ENCODE data around the gene ZNF229. TPM values are rescaled to one million over a fixed set of nuclear protein-coding genes. Genes with fewer than 3 reads are reported as not detected.
A peak's percentile ranks its signal among the peaks of the same experiment; 100 is the strongest.
"Not testable (repeated sequence)": the region's sequence is repeated elsewhere in the genome, so short reads cannot be mapped to it uniquely, and the experiment has no call there.

Gene ZNF229
- total and polyA plus RNA-seq, 2 donors from 2014 or later = 2.0 to 8.4 TPM

DNA sequence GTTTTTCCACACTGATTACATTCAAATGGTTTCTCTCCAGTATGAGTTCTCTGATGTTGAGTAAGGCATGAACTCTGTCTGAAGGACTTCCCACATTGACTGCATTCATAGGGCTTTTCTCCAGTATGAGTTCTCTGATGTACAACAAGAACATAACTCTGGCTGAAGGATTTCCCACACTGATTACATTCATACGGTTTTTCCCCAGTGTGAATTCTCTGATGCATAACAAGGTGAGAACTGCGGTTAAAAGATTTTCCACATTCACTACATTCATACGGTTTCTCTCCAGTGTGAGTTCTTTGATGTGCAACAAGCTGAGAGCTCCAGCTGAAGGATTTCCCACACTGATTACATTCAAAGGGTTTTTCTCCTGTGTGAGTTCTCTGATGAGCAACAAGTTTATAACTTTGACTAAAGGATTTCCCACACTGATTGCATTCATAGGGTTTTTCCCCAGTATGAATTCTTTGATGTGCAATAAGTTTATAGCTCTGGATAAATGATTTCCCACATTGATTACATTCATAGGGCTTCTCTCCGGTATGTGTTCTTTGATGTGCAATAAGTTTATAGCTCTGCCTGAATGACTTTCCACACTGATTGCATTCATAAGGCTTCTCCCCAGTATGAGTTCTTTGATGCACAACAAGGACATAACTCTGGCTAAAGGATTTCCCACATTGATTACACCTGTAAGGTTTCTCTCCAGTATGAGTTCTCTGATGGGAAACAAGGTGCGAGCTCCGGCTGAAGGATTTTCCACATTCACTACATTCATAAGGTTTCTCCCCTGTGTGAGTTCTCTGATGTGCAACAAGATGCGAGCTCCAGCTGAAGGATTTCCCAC is 28.5 kb upstream of the ZNF229 start:
- no peak for FAIRE-seq
- peak overlapping the region; percentile 6 to 51 (median 7) for H3K4me3 ChIP-seq (ENCODE audit: low read length in 3 of 3)

DNA sequence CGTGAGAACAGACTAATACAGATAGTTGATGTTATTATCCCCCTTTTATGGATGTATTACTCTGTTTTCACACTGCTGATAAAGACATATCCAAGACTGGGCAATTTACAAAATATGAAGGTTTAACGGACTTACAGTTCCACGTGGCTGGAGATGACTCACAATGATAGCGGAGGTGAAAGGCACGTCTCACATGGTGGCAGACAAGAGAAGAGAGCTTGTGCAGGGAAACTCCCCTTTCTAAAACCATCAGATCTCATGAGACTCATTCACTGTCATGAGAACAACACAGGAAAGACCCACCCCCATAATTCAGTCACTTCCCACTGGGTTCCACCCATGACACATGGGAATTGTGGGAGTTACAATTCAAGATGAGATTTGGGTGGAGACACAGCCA is 20.5 kb upstream of the ZNF229 start:
- H3K4me1 ChIP-seq (ENCODE audit: control insufficient read depth in 2 of 3, insufficient read depth in 2 of 3, low read depth in 1 of 3, low read length in 3 of 3); H3K27ac ChIP-seq (ENCODE audit: low read depth in 2 of 2, low read length in 2 of 2); intact Hi-C loops (cut with DNase I); H3K9ac ChIP-seq (ENCODE audit: low read length in 3 of 3); DNase-seq; H3K36me3 ChIP-seq (ENCODE audit: control insufficient read depth in 2 of 3, insufficient read depth in 3 of 3, low read length in 3 of 3); H3K27me3 ChIP-seq (ENCODE audit: control insufficient read depth, insufficient read depth, low read length); FAIRE-seq; H3K4me3 ChIP-seq (ENCODE audit: low read length in 3 of 3): not testable (repeated sequence)
- H3K9me3 ChIP-seq (ENCODE audit: control insufficient read depth in 2 of 3, insufficient read depth in 1 of 3, low read length in 3 of 3) = peaks cover 0 to 78% (median 35%) of the 10 kb centered on the region in 3 donors

More for the DNA sequence above, 28.5 kb upstream of the ZNF229 start:
- Histone ChIP-seq H3K36me3 (ENCODE audit: control insufficient read depth in 2 of 3, insufficient read depth in 3 of 3, low read length in 3 of 3) (peaks cover 32 to 54% (median 36%) of the 10 kb centered on the region in 3 donors), H3K4me1 (ENCODE audit: control insufficient read depth in 2 of 3, insufficient read depth in 2 of 3, low read depth in 1 of 3, low read length in 3 of 3) (no peaks in the 10 kb centered on the region), H3K27ac (ENCODE audit: low read depth in 2 of 2, low read length in 2 of 2) (no peak overlapping the region), H3K9me3 (ENCODE audit: control insufficient read depth in 2 of 3, insufficient read depth in 1 of 3, low read length in 3 of 3) (peaks cover 19 to 99% (median 95%) of the 10 kb centered on the region in 3 donors), H3K9ac (ENCODE audit: low read length in 3 of 3) (no peak overlapping the region), H3K27me3 (ENCODE audit: control insufficient read depth, insufficient read depth, low read length) (no peaks in the 10 kb centered on the region)
- TF ChIP-seq, protein P1, sequence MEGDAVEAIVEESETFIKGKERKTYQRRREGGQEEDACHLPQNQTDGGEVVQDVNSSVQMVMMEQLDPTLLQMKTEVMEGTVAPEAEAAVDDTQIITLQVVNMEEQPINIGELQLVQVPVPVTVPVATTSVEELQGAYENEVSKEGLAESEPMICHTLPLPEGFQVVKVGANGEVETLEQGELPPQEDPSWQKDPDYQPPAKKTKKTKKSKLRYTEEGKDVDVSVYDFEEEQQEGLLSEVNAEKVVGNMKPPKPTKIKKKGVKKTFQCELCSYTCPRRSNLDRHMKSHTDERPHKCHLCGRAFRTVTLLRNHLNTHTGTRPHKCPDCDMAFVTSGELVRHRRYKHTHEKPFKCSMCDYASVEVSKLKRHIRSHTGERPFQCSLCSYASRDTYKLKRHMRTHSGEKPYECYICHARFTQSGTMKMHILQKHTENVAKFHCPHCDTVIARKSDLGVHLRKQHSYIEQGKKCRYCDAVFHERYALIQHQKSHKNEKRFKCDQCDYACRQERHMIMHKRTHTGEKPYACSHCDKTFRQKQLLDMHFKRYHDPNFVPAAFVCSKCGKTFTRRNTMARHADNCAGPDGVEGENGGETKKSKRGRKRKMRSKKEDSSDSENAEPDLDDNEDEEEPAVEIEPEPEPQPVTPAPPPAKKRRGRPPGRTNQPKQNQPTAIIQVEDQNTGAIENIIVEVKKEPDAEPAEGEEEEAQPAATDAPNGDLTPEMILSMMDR (IDR thresholded peaks at IDR 0.05; ENCODE audit: borderline replicate concordance, extremely low read depth, insufficient read depth) = no peak
- DNase-seq = peak in 1 of 5 donors; percentile 23
- intact Hi-C loops (cut with DNase I) = no loop called here

DNA sequence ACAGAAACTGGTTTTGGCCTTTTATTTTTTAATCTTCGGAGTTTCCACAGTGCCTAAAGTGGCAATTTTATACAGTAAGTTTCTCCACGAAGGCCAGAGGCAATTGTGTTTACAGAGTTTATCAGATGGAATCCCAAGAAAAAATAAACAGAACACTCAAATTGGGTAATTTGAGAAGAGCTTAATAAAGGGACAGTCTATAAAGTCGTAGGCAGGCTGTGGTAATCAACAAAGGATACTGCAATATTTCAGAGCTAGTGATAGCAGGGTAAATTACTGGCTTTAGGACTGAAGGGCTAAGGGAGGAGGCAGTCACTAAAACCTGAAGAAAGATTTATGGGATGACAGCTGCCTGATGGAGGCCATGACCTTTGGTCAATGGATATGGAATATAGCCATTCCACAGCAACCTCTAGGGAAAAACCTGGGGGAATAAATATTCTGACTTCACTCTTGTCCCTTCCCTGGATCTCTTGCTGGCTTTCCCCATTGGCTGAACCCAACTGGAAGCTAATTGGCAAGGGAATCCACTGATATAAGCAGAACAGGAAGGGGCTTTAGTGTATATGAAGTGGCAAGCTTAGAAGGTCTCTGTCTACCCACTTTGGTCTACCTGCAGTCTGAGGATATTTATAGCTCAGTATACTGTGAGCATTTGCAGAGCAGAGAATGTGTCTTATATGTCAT is 14.5 kb upstream of the ZNF229 start:
- H3K4me3 ChIP-seq (ENCODE audit: low read length in 3 of 3); intact Hi-C loops (cut with DNase I); H3K4me1 ChIP-seq (ENCODE audit: control insufficient read depth in 2 of 3, insufficient read depth in 2 of 3, low read depth in 1 of 3, low read length in 3 of 3); H3K9ac ChIP-seq (ENCODE audit: low read length in 3 of 3); DNase-seq; H3K27ac ChIP-seq (ENCODE audit: low read depth in 2 of 2, low read length in 2 of 2); H3K36me3 ChIP-seq (ENCODE audit: control insufficient read depth in 2 of 3, insufficient read depth in 3 of 3, low read length in 3 of 3); FAIRE-seq; H3K27me3 ChIP-seq (ENCODE audit: control insufficient read depth, insufficient read depth, low read length): not testable (repeated sequence)
- H3K9me3 ChIP-seq (ENCODE audit: control insufficient read depth in 2 of 3, insufficient read depth in 1 of 3, low read length in 3 of 3) = peaks cover 0 to 33% (median 10%) of the 10 kb centered on the region in 3 donors

DNA sequence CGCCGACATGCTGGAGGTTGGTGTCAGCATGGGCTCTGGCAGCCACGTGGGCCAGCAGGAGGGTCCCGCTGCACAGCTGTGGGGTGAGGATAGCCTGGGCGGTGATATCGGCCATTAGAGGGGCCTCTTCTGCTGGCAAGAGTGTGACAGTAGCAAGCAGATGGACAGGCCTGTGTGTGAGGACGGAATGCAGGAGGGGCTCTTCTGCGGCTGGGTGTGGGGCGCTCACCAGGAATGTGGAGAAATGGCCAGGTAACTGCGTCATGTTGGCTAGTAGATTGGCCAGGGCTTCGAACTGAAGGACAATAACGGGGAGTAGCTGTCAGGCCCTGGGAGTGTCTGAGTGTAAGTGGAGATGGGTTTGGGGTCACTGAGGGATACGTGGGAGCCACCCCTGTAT is 7.7 kb upstream of the ZNF229 start:
- intact Hi-C loops (cut with DNase I); H3K27me3 ChIP-seq (ENCODE audit: control insufficient read depth, insufficient read depth, low read length); H3K4me1 ChIP-seq (ENCODE audit: control insufficient read depth in 2 of 3, insufficient read depth in 2 of 3, low read depth in 1 of 3, low read length in 3 of 3); FAIRE-seq; H3K27ac ChIP-seq (ENCODE audit: low read depth in 2 of 2, low read length in 2 of 2); H3K9ac ChIP-seq (ENCODE audit: low read length in 3 of 3); DNase-seq; H3K4me3 ChIP-seq (ENCODE audit: low read length in 3 of 3); H3K36me3 ChIP-seq (ENCODE audit: control insufficient read depth in 2 of 3, insufficient read depth in 3 of 3, low read length in 3 of 3): not testable (repeated sequence)
- peaks cover 0 to 28% (median 8%) of the 10 kb centered on the region in 3 donors for H3K9me3 ChIP-seq (ENCODE audit: control insufficient read depth in 2 of 3, insufficient read depth in 1 of 3, low read length in 3 of 3)

DNA sequence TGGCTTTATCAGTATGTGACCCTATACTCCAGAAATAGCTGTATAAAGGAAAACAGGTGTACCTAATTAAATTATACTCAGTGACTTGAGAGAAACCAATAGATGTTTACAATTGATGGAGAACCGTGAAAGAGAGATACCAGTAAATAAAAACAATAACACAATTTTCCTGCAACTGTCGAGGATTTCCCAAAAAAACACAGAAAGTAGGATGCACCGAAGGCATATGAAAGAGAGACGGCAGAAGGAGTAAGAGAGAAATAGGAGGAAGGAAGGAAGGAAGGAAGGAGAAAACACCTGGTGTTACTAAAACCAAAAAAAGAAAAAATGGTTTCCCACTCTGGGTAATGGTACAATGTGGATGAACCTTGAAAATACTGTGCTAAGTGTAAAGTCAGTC is 6.8 kb upstream of the ZNF229 start:
- no peaks in the 10 kb centered on the region for H3K36me3 ChIP-seq (ENCODE audit: control insufficient read depth in 2 of 3, insufficient read depth in 3 of 3, low read length in 3 of 3)
- no peak overlapping the region for H3K9ac ChIP-seq (ENCODE audit: low read length in 3 of 3)
- no peak for FAIRE-seq
- no peaks in the 10 kb centered on the region for H3K4me1 ChIP-seq (ENCODE audit: control insufficient read depth in 2 of 3, insufficient read depth in 2 of 3, low read depth in 1 of 3, low read length in 3 of 3)
- no peak overlapping the region for H3K4me3 ChIP-seq (ENCODE audit: low read length in 3 of 3)
- H3K27ac ChIP-seq (ENCODE audit: low read depth in 2 of 2, low read length in 2 of 2) = no peak overlapping the region
- TF ChIP-seq, protein P1 (IDR thresholded peaks at IDR 0.05; ENCODE audit: borderline replicate concordance, extremely low read depth, insufficient read depth) = no peak
- H3K27me3 ChIP-seq (ENCODE audit: control insufficient read depth, insufficient read depth, low read length) = no peaks in the 10 kb centered on the region
- H3K9me3 ChIP-seq (ENCODE audit: control insufficient read depth in 2 of 3, insufficient read depth in 1 of 3, low read length in 3 of 3) = peaks cover 0 to 28% (median 8%) of the 10 kb centered on the region in 3 donors
- intact Hi-C loops (cut with DNase I) = no loop called here
- DNase-seq = no peak

Data from kidney (tissue), 14 donors.